Stimulated activated naive B cell treated with anti-CD40 and anti-IgM and Interleukin-4, amounts not matched to agents 10 μg/mL and 1 μg/mL and 100 μg/mL, for 72 hours (primary cell): ENCODE data around the gene HOXC11.
A peak's percentile ranks its signal among the peaks of the same experiment; 100 is the strongest.

Experiments
- ATAC-seq, 2 donors: fragments of 150-1000 bp; cut with Tn5 transposase; replicated peaks; 2 replicates each; pipeline ENCODE4 v1.10.0; 2021; ENCODE audit warnings: moderate library complexity in 1 of 2
- DNase-seq: peaks from one replicate; pipeline ENCODE4 v3.0.0; 2021
- H3K27ac Mint-ChIP-seq: one replicate; pipeline ENCODE4 v1.8.0; 2022; ENCODE audit warnings: mild to moderate bottlenecking, mixed read lengths
- H3K27me3 Mint-ChIP-seq, 2 donors: one replicate each; pipeline ENCODE4 v1.8.0; 2022; ENCODE audit warnings: mixed read lengths in 2 of 2
- H3K36me3 Mint-ChIP-seq, 2 donors: one replicate each; pipeline ENCODE4 v1.8.0; 2022; ENCODE audit warnings: mixed read lengths in 2 of 2, mild to moderate bottlenecking in 1 of 2
- H3K4me1 Mint-ChIP-seq, 2 donors: one replicate each; pipeline ENCODE4 v1.8.0; 2022; ENCODE audit warnings: mixed read lengths in 2 of 2, mild to moderate bottlenecking in 1 of 2
- H3K4me3 Mint-ChIP-seq, 2 donors: one replicate each; pipeline ENCODE4 v1.8.0; 2022; ENCODE audit warnings: mild to moderate bottlenecking in 2 of 2, mixed read lengths in 2 of 2, moderate library complexity in 1 of 2
- H3K9me3 Mint-ChIP-seq, 2 donors: one replicate each; pipeline ENCODE4 v1.8.0; 2022; ENCODE audit warnings: mixed read lengths in 2 of 2, mild to moderate bottlenecking in 1 of 2

Gene HOXC11

DNA sequence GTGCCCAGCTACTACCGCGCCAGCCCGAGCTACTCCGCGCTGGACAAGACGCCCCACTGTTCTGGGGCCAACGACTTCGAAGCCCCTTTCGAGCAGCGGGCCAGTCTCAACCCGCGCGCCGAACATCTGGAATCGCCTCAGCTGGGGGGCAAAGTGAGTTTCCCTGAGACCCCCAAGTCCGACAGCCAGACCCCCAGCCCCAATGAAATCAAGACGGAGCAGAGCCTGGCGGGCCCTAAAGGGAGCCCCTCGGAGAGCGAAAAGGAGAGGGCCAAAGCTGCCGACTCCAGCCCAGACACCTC, 12.7 kb downstream of the HOXC11 start:
- Mint-ChIP-seq H3K27me3 (peaks cover 83 to 95% of the 10 kb centered on the region in 2 donors), H3K9me3 (peaks cover 0 to 2% of the 10 kb centered on the region in 2 donors), H3K4me1 (peaks cover 26 to 54% of the 10 kb centered on the region in 2 donors), H3K36me3 (peaks cover 5 to 11% of the 10 kb centered on the region in 2 donors), H3K27ac (peak overlapping the region; percentile 93), H3K4me3 (peak overlapping the region; percentile 53 to 68)
- ATAC-seq (no peak), DNase-seq (no peak)

DNA sequence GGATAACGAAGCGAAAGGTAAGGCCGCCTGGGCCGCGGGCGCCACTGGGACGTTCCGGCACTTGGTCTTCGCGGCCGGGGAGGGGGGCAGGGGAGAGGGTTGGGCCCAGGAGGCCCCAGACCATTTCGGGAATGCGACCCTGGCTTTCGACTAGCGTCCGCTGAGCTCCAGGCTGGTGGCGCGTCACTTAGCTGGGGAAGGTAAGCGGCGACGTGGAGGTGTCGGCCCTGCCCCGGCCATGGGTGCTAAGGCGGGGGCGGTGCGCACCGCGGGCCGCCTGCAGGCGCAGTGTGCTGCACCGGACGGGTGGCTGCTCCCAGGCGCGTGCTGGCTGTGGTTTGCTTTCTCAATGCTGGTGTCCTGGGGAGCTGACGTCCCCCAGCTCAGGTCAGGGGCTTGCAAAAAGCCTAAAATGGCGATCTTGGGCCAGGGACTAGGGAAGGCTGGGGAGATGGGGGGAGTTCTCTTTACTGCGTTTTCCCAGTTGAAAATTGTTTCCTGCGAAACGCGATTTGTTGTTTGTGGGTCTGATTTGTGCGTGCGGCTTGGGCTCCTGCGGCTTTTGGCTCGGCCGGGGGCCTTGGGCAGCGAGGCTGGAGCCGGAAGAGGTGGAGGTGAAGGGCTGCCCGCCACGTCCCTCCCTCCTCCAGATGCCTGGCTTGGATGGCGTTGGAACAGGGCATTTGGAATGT, 13.2 kb downstream of the HOXC11 start:
- DNase-seq = no peak
- ATAC-seq = no peak
- Mint-ChIP-seq H3K36me3 (peaks cover 5 to 11% of the 10 kb centered on the region in 2 donors), H3K27ac (peak overlapping the region; percentile 59), H3K9me3 (peaks cover 0 to 2% of the 10 kb centered on the region in 2 donors), H3K4me3 (peak overlapping the region in 1 of 2 donors; percentile 52), H3K4me1 (peaks cover 26 to 51% of the 10 kb centered on the region in 2 donors), H3K27me3 (peaks cover 82 to 95% of the 10 kb centered on the region in 2 donors)

DNA sequence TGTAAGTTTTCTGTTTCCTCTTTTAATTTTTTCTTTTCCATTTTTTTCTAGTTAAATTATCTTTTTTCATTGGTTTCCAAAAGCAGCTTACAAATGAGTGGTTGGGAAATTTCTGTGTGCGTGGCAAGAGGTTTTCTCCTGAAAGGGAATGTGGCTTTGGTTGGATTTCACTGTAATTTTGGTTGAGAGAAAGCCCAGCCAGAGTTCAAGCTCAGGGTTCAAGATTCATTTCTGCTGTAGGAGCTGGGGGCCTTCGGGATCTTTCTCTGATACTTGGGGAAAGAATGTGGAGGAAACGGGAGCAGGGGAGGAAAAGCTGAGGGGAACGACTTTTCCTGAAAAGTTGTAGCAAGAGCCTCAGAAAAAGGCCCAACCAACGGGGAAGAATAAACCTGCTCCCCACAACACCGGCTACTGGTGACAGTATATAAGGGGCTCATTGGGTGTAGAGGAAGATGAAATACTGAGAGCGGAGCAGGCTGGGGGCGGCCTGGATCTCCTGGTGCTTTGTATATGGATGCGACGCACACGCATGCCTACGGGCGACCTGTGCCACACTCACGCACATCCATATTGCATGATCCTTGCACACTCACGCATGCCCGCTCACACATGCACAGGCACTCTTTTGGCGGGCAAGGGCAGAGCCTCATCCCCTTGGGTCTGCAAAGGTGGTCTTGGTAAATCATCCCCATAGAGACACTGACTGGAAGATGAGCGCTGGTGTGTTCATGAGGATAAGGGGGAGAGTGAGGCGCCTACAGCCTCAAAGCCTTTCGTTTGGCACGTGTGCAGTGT, 14.0 kb downstream of the HOXC11 start:
- Mint-ChIP-seq H3K27me3 (peaks cover 81 to 95% of the 10 kb centered on the region in 2 donors), H3K9me3 (peaks cover 0 to 2% of the 10 kb centered on the region in 2 donors), H3K4me1 (peaks cover 26 to 51% of the 10 kb centered on the region in 2 donors), H3K27ac (peak overlapping the region; percentile 69), H3K4me3 (no peak overlapping the region), H3K36me3 (peaks cover 5 to 11% of the 10 kb centered on the region in 2 donors)
- ATAC-seq (no peak), DNase-seq (no peak)

DNA sequence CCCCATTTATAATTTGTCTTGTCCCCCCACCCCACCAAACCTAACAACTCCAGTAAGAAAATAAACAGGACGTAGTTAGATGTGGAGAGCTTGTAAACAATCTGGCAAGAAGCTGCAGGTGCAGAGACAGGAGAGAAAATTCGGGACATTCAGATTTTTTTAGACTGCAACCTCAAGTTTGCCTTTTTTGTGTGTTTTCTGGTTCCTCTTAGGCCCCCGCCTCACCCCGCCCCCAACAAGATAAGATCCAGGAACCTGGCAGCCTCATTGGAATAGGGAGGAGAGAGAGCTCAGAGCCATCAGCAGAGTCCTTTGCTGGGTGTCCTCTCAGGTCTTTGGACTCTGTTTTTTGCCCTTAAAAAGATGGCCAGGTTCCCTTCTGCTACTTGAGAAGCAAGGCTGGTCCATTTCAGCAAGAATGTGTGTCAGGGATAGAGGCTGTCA, 14.9 kb downstream of the HOXC11 start:
- H3K27ac Mint-ChIP-seq = no peak overlapping the region
- DNase-seq (no peak), ATAC-seq (no peak)
- H3K27me3 Mint-ChIP-seq = peaks cover 85 to 96% of the 10 kb centered on the region in 2 donors
- peaks cover 0 to 2% of the 10 kb centered on the region in 2 donors for H3K9me3 Mint-ChIP-seq
- peaks cover 5 to 11% of the 10 kb centered on the region in 2 donors for H3K36me3 Mint-ChIP-seq
- no peak overlapping the region for H3K4me3 Mint-ChIP-seq
- H3K4me1 Mint-ChIP-seq = peaks cover 26 to 51% of the 10 kb centered on the region in 2 donors

DNA sequence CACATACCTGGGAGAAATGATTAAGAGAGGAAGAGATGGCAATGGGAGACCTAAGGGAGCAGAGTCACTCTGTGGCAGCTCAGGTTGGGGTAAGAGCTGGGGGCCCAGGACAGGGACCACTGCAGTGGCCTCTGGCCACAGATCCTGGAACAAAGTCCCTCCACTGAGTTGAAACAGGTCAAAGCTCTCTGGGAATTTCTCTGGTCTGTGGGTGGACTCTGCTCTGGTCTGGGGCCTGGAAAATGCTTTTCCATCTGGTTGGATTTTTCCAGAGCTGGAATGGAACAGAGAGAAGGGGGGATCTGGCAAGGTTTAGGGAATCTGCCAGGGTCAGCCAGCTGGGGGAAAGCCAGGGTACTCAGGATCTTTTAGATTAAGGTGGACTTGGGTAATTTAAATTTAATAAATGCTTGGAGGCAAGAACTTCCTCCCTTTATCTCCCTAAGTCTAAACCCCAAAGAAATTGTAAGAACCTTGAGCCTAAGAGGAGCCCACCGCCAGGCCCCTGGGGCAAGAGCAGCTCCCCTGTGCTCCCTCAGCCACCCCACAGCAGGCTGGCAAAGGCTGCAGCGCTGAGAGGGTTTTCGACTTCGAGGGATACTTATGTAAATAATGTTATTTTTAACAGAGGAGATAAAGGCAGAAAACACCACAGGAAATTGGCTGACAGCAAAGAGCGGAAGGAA, 15.8 kb downstream of the HOXC11 start:
- DNase-seq (no peak), ATAC-seq (no peak)
- peaks cover 0 to 2% of the 10 kb centered on the region in 2 donors for H3K9me3 Mint-ChIP-seq
- no peak overlapping the region for H3K4me3 Mint-ChIP-seq
- peak overlapping the region; percentile 34 for H3K27ac Mint-ChIP-seq
- peaks cover 82 to 95% of the 10 kb centered on the region in 2 donors for H3K27me3 Mint-ChIP-seq
- H3K4me1 Mint-ChIP-seq = peaks cover 26 to 53% of the 10 kb centered on the region in 2 donors
- peaks cover 3 to 11% of the 10 kb centered on the region in 2 donors for H3K36me3 Mint-ChIP-seq

DNA sequence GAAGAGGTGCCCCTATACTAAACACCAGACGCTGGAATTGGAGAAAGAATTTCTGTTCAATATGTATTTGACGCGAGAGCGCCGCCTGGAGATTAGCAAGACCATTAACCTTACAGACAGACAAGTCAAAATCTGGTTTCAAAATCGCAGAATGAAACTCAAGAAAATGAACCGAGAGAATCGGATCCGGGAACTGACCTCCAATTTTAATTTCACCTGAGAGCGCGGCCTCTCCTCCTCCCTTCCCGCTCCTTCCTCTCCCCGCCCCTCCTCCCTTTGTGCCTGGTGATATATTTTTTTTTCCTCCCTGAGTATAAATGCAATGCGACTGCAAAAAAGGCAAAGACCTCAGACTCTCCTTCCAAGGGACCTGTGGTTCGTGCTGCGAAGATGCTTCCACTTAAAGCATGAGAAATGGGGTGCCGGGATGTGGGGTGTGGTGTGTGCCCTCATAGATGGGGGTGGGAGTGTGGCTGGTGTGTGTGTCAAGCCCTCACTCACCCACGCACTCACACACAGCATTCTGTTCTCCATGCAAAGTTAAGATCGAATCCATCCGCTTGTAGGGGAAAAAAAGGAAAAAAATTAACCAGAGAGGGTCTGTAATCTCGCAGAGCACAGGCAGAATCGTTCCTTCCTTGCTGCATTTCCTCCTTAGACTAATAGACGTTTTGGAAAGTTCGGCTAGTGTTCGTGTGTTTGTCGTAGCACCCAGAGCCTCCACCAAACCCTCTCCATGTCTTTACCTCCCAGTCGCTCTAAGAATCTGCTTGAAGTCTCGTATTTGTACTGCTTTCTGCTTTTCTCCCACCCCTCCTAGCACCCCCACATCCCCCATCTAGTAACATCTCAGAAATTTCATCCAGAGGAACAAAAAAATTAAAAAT, 16.5 kb downstream of the HOXC11 start:
- DNase-seq (no peak), ATAC-seq (no peak)
- H3K36me3 Mint-ChIP-seq = peaks cover 4 to 15% of the 10 kb centered on the region in 2 donors
- H3K4me3 Mint-ChIP-seq = no peak overlapping the region
- peaks cover 31 to 56% of the 10 kb centered on the region in 2 donors for H3K4me1 Mint-ChIP-seq
- H3K27ac Mint-ChIP-seq = no peak overlapping the region
- peaks cover 84 to 97% of the 10 kb centered on the region in 2 donors for H3K27me3 Mint-ChIP-seq
- H3K9me3 Mint-ChIP-seq = peaks cover 3% of the 10 kb centered on the region in 2 donors

DNA sequence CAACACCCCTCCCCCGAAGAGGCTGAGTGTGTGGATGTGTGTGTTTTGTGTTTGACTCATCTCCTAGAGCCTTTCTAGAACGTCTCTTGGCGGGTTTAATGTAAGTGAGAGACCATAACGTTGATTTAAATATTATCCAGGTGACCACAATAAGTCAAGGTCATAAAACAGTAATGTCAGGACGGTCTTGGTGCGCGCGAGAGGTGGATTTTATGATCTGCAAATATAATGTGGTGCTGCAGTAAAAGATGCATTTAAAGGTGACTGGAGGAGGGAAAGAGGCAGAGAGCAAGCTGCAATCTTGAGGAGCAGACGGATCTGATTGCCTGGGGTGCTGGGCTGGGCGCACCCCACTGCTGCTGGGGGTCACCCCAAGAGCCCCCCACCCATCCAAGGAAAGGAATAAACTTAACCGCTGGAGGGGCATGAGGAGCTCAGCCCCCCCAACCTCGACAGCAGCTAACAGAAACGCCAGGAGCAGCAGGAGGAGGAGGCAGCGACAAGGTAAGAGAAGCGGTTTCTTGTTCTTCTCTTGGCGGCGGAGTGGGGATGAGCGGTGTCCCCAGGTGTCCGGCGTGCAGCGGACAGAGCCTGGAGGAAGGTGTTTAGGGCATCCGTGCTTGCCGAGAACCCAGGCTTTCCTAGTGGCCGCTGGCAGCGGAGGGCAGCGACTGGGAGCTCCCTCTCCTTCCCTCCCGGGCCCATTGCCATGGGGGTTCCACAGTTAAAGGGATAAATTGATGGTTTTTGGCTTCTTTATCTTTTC, 17.6 kb downstream of the HOXC11 start:
- Mint-ChIP-seq H3K27me3 (peaks cover 83 to 98% of the 10 kb centered on the region in 2 donors), H3K4me3 (no peak overlapping the region), H3K4me1 (peaks cover 32 to 57% of the 10 kb centered on the region in 2 donors), H3K27ac (peak overlapping the region; percentile 27), H3K36me3 (peaks cover 3 to 6% of the 10 kb centered on the region in 2 donors), H3K9me3 (peaks cover 3% of the 10 kb centered on the region in 2 donors)
- ATAC-seq (no peak), DNase-seq (no peak)

DNA sequence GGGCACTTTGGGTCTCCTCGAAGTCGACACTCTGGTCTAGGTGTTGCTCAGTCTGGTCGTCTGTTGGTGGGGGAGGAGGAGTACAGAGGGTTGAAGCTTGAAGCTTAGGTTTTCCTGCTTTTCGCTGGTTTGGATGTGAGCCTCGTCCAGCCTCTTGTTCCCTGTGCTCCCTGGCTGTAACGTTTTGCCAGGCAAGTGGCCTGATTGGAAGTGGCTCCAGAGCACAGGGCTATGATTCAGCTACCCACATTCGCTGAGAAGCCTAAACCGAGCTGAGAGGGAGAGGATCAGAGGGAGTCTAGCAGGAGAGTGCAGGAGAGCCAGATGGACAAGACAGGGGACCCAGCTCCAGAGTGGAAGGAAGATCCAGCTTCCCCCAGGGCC, 18.1 kb downstream of the HOXC11 start:
- peaks cover 34 to 58% of the 10 kb centered on the region in 2 donors for H3K4me1 Mint-ChIP-seq
- no peak overlapping the region for H3K4me3 Mint-ChIP-seq
- H3K27ac Mint-ChIP-seq = peak overlapping the region; percentile 32
- H3K9me3 Mint-ChIP-seq = peaks cover 1 to 3% of the 10 kb centered on the region in 2 donors
- no peak for DNase-seq
- H3K36me3 Mint-ChIP-seq = peaks cover 4 to 5% of the 10 kb centered on the region in 2 donors
- H3K27me3 Mint-ChIP-seq = peaks cover 86 to 98% of the 10 kb centered on the region in 2 donors
- no peak for ATAC-seq

DNA sequence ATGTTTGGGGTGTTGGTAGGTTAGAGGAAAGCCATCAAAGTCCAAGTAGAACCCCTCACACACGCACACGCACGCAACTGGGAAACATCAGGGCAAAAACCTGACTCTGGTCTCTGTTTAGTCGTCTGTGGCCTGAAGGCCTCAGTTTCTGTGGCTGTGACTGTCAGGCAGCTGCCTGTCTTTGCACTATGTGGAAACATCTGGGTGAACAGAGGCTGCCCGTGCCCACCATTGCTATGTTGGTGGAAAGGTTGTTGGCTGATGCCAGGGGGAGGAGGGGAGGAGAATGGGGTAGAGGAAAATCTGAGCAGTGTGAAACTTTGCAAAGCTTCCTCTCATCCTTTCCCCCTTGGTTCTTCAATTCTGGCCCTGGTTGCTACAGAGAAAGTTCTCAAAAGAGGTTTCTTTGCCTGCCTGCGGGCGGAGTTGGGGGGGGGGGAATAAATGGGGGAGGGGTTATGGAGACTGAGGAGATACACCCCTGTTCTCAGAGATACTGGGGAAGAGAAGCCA, 19.5 kb downstream of the HOXC11 start:
- Mint-ChIP-seq H3K9me3 (peaks cover 1 to 3% of the 10 kb centered on the region in 2 donors), H3K4me1 (peaks cover 38 to 66% of the 10 kb centered on the region in 2 donors), H3K27me3 (peaks cover 82 to 98% of the 10 kb centered on the region in 2 donors), H3K36me3 (peaks cover 4 to 5% of the 10 kb centered on the region in 2 donors), H3K4me3 (no peak overlapping the region), H3K27ac (peak overlapping the region; percentile 60)
- ATAC-seq = no peak
- DNase-seq = no peak

DNA sequence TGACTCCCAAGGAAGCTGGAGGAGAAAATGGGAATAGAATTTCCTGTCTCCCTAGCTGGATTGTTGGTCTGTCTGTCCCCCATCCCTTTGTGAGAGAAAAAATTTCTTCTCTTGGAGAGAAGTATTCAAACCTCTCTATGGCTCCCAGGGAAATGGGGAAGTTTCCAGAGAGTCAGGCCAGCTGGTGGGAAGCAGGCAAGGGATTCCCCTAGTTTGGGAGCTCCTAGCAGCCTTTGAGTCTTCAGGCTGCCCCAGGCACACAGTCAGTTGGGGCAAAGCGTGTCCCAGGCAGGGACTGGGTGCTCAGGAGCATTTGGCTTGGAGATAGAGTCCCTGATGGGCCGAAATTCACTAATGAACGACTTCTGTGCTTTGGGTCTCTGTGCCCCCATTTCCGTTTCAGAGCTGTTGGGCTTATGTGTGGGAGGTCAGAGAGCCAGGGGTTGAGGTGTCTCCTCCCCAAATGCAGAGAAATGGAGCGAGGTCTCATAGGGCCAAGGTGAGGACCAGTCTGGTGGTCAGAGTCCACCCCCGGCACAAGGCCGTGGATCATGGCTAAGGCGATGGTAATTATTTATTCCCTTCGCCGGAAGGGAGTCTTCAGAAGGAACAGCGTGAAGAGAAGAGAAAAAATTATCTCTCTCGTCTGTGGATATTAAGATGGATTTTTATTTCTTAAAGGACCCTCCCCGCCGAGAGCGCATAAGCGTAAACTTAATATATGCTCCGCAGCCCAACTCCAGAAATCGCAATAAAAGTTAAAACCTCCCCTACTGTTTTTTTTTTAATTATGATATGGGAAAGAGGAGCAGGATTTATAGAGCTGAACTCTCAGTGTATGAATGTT, 20.5 kb downstream of the HOXC11 start:
- Mint-ChIP-seq H3K4me3 (peak overlapping the region; percentile 61 to 65), H3K27me3 (peaks cover 83 to 98% of the 10 kb centered on the region in 2 donors), H3K4me1 (peaks cover 40 to 70% of the 10 kb centered on the region in 2 donors), H3K27ac (peak overlapping the region; percentile 91), H3K9me3 (peaks cover 1 to 3% of the 10 kb centered on the region in 2 donors), H3K36me3 (peaks cover 4 to 5% of the 10 kb centered on the region in 2 donors)
- no peak for DNase-seq
- no peak for ATAC-seq

DNA sequence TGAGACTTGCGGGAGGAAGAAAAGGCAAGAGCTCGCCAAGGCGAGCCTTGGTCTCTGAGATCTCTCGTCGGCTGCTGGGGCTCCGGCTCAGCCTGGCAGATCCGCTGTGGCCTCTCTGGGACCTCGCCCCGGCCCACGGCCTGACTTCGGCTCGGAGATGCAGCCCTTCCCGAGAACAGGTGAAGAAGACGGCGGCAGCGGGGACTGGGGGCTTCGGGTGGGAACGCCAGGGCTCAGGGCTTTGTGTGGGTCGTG, 21.0 kb downstream of the HOXC11 start:
- H3K27ac Mint-ChIP-seq = peak overlapping the region; percentile 91
- DNase-seq = no peak
- no peak for ATAC-seq
- peaks cover 39 to 71% of the 10 kb centered on the region in 2 donors for H3K4me1 Mint-ChIP-seq
- peaks cover 4 to 5% of the 10 kb centered on the region in 2 donors for H3K36me3 Mint-ChIP-seq
- peaks cover 85 to 98% of the 10 kb centered on the region in 2 donors for H3K27me3 Mint-ChIP-seq
- H3K9me3 Mint-ChIP-seq = peaks cover 1 to 3% of the 10 kb centered on the region in 2 donors
- peak overlapping the region; percentile 61 to 65 for H3K4me3 Mint-ChIP-seq

DNA sequence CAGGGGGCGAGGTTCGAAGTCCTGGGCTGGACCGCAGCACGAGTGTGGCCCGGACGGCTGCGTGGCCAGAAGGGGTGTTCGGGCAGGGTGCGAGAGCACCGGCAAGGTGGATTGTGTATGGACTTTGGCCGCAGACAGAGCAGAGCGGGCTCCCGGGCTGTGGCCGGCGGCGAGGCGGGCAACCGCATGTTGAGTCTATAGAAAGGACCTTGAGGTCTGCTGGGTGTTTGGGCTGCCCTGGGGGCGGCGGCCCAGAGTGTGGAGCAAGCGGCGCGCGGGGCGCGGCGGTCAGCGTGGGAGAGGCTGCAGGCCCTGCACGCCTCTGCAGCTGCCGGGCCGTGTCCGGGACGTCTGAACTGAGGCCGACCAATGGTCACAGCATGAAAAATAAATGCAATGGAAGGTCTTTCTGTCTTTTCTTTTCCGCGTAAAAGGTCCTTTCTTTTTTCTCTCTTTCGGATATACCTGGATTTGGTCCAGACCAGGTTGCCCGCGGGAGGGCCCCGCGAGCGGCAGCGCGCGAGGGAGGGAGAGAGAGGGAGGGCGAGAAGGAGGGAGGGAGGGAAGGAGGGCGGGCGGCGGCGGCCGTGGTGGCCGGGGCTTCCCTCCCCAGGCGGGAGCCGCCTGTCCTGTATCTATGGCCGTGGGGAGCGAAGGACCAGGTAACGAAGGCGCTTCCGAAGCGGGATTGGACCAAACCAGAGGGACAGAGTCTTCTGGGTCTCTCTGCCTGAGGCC, 21.5 kb downstream of the HOXC11 start:
- H3K4me3 Mint-ChIP-seq = peak overlapping the region; percentile 85 to 94
- peak overlapping the region; percentile 91 for H3K27ac Mint-ChIP-seq

More for the DNA sequence above, 21.5 kb downstream of the HOXC11 start:
- Mint-ChIP-seq H3K4me1 (peaks cover 35 to 66% of the 10 kb centered on the region in 2 donors), H3K9me3 (peaks cover 1 to 3% of the 10 kb centered on the region in 2 donors), H3K27me3 (peaks cover 83 to 95% of the 10 kb centered on the region in 2 donors), H3K36me3 (peaks cover 4 to 5% of the 10 kb centered on the region in 2 donors)
- ATAC-seq (no peak), DNase-seq (no peak)
